Measurements from ENCODE around the gene COL27A1.
"Not testable (repeated sequence)": the region's sequence is repeated elsewhere in the genome, so short reads cannot be mapped to it uniquely, and the experiment has no call there.

The COL27A1 gene

GRCh38 chr9:114123031-114123977 lies 32.0 kb upstream of the COL27A1 start:
- DNase-seq (ENCODE audit: low spot score) = no peak

GRCh38 chr9:114124138-114124537 lies 31.2 kb upstream of the COL27A1 start:
- DNase-seq (ENCODE audit: low spot score) = no peak

GRCh38 chr9:114124666-114125475 lies 30.5 kb upstream of the COL27A1 start:
- no peak for DNase-seq (ENCODE audit: low spot score)

- DNase-seq (ENCODE audit: low spot score) = no peak
Measured at GRCh38 chr9:114125476-114126013, 29.8 kb upstream of the COL27A1 start.

- no peak for DNase-seq (ENCODE audit: low spot score)
Measured at GRCh38 chr9:114126247-114127060, 28.9 kb upstream of the COL27A1 start.

GRCh38 chr9:114128759-114129158 lies 26.6 kb upstream of the COL27A1 start:
- not testable (repeated sequence) for DNase-seq (ENCODE audit: low spot score)

GRCh38 chr9:114130141-114130540 lies 25.2 kb upstream of the COL27A1 start:
- DNase-seq (ENCODE audit: low spot score) = no peak

GRCh38 chr9:114130624-114131277 lies 24.6 kb upstream of the COL27A1 start:
- DNase-seq (ENCODE audit: low spot score) = no peak

GRCh38 chr9:114131808-114132549 lies 23.4 kb upstream of the COL27A1 start:
- DNase-seq (ENCODE audit: low spot score) = no peak

GRCh38 chr9:114132550-114132918 lies 22.8 kb upstream of the COL27A1 start:
- DNase-seq (ENCODE audit: low spot score) = no peak

- no peak for DNase-seq (ENCODE audit: low spot score)
Measured at GRCh38 chr9:114134827-114135396, 20.4 kb upstream of the COL27A1 start.

- no peak for DNase-seq (ENCODE audit: low spot score)
Measured at GRCh38 chr9:114137831-114138230, 17.5 kb upstream of the COL27A1 start.

- DNase-seq (ENCODE audit: low spot score) = no peak
Measured at GRCh38 chr9:114138552-114138971, 16.8 kb upstream of the COL27A1 start.

- DNase-seq (ENCODE audit: low spot score) = no peak
Measured at GRCh38 chr9:114139071-114139470, 16.3 kb upstream of the COL27A1 start.

GRCh38 chr9:114140401-114140800 lies 14.9 kb upstream of the COL27A1 start:
- DNase-seq (ENCODE audit: low spot score) = no peak

GRCh38 chr9:114140850-114141249 lies 14.5 kb upstream of the COL27A1 start:
- DNase-seq (ENCODE audit: low spot score) = no peak

GRCh38 chr9:114141553-114142402 lies 13.6 kb upstream of the COL27A1 start:
- no peak for DNase-seq (ENCODE audit: low spot score)

- no peak for DNase-seq (ENCODE audit: low spot score)
Measured at GRCh38 chr9:114143234-114143633, 12.1 kb upstream of the COL27A1 start.

GRCh38 chr9:114146735-114147134 lies 8.6 kb upstream of the COL27A1 start:
- no peak for DNase-seq (ENCODE audit: low spot score)
